Measurements from ENCODE around the gene MSH5. TPM values are rescaled to one million over a fixed set of nuclear protein-coding genes. Genes with fewer than 3 reads are reported as not detected.
A peak's percentile ranks its signal among the peaks of the same experiment; 100 is the strongest.

The MSH5 gene
- total and polyA plus RNA-seq, 2 of the 13 experiments (the other 11 are each of a cell fraction or from before 2014, with no cell fraction given), result 10.2 to 38.7 TPM

GRCh38 chr6:31717499-31718222 is 22.1 kb upstream of the MSH5 start (continued):
- TF ChIP-seq ZBTB34 (CRISPR knock-in tag; IDR thresholded peaks at IDR 0.05) (0 out of 2 replicates have a peak, but pooled peaks have one; percentile 29), MYC (CRISPR knock-in tag; IDR thresholded peaks at IDR 0.05; ENCODE audit: borderline replicate concordance) (peak; percentile 66; the same call in 1 of the 2 replicates), SNAPC2 (CRISPR knock-in tag; IDR thresholded peaks at IDR 0.05) (no peak), ZNF577 (CRISPR knock-in tag; IDR thresholded peaks at IDR 0.05; ENCODE audit: borderline replicate concordance, low read depth) (no peak), ZNF883 (CRISPR knock-in tag; IDR thresholded peaks at IDR 0.05; ENCODE audit: not compliant biosample characterization) (no peak), TFAP4 (IDR thresholded peaks at IDR 0.05; ENCODE audit: borderline replicate concordance, low read depth) (0 out of 2 replicates have a peak, but pooled peaks have one; percentile 16), NPAS2 (CRISPR knock-in tag; IDR thresholded peaks at IDR 0.05; ENCODE audit: borderline replicate concordance) (no peak), STAG1 (CRISPR knock-in tag; IDR thresholded peaks at IDR 0.05) (peak; percentile 77), CEBPG (CRISPR knock-in tag; IDR thresholded peaks at IDR 0.05) (peak; percentile 37; the same call in 1 of the 2 replicates), ZNF234 (CRISPR knock-in tag; conservative IDR thresholded peaks at IDR 0.05) (no peak), KDM2A (CRISPR knock-in tag; IDR thresholded peaks at IDR 0.05; ENCODE audit: borderline replicate concordance, low read depth) (peak; percentile 68; the same call in 1 of the 2 replicates), ATF7 (IDR thresholded peaks at IDR 0.05) (no peak), ATF7 (CRISPR knock-in tag; IDR thresholded peaks at IDR 0.05) (no peak), ZFP1 (CRISPR knock-in tag; IDR thresholded peaks at IDR 0.05) (0 out of 2 replicates have a peak, but pooled peaks have one; percentile 37), ZNF614 (CRISPR knock-in tag; IDR thresholded peaks at IDR 0.05; ENCODE audit: borderline replicate concordance) (peak; percentile 79; the same call in 1 of the 2 replicates), MIXL1 (CRISPR knock-in tag; IDR thresholded peaks at IDR 0.05) (no peak), SKI (IDR thresholded peaks at IDR 0.05; ENCODE audit: partially characterized antibody) (peak; percentile 27), ZNF768 (CRISPR knock-in tag; IDR thresholded peaks at IDR 0.05) (peak; percentile 40; the same call in 1 of the 2 replicates), ZFP37 (CRISPR knock-in tag; IDR thresholded peaks at IDR 0.05; ENCODE audit: borderline replicate concordance) (no peak), MYNN (CRISPR knock-in tag; IDR thresholded peaks at IDR 0.05; ENCODE audit: low read depth) (0 out of 2 replicates have a peak, but pooled peaks have one; percentile 85), BORCS8-MEF2B (CRISPR knock-in tag; IDR thresholded peaks at IDR 0.05) (0 out of 2 replicates have a peak, but pooled peaks have one; percentile 25), KMT2A (CRISPR knock-in tag; IDR thresholded peaks at IDR 0.05) (0 out of 2 replicates have a peak, but pooled peaks have one; percentile 27), MTF1 (CRISPR knock-in tag; IDR thresholded peaks at IDR 0.05) (no peak)
- TF ChIP-seq, protein P1, sequence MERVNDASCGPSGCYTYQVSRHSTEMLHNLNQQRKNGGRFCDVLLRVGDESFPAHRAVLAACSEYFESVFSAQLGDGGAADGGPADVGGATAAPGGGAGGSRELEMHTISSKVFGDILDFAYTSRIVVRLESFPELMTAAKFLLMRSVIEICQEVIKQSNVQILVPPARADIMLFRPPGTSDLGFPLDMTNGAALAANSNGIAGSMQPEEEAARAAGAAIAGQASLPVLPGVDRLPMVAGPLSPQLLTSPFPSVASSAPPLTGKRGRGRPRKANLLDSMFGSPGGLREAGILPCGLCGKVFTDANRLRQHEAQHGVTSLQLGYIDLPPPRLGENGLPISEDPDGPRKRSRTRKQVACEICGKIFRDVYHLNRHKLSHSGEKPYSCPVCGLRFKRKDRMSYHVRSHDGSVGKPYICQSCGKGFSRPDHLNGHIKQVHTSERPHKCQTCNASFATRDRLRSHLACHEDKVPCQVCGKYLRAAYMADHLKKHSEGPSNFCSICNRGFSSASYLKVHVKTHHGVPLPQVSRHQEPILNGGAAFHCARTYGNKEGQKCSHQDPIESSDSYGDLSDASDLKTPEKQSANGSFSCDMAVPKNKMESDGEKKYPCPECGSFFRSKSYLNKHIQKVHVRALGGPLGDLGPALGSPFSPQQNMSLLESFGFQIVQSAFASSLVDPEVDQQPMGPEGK (CRISPR knock-in tag; IDR thresholded peaks at IDR 0.05), result peak; percentile 71

Measured in HepG2 (cell line).